ENCODE results near the gene C16orf78.

Gene C16orf78, protein sequence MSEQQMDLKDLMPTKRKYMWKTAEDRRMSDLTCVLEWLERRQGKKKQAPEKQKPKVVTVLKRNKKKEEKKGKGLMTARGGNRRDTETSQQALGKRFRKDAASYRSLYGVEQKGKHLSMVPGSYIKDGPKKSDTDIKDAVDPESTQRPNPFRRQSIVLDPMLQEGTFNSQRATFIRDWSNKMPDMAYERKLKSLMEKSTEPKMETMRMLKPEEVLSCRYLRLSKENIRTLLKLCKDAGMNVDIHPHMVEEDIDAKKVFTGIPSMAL

DNA sequence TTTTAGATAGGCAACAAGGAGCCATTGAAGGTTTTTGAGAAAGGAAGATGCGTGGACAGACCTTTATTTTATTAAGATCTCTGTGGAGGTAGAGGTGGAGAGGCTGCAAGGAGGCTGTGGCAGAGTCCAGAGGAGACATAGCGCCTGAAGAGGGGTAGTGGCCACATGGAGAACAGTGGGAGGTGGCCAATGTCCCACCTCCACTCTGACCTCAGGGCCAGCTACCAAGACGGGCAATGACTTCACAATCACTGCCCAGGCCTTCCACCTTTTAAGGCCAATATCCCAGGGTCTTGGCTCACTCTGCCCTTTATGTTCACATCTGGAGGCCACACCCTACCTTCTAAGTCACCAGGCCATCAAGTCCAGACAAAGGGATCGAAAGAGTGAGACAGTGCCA, at the start of gene C16orf78:
Gene C16orf78 (plus strand): TSS at position 301 of the 400 bp plus-strand sequence. CDS start 136 bp downstream, outside the sequence.
- no peak for DNase-seq

DNA sequence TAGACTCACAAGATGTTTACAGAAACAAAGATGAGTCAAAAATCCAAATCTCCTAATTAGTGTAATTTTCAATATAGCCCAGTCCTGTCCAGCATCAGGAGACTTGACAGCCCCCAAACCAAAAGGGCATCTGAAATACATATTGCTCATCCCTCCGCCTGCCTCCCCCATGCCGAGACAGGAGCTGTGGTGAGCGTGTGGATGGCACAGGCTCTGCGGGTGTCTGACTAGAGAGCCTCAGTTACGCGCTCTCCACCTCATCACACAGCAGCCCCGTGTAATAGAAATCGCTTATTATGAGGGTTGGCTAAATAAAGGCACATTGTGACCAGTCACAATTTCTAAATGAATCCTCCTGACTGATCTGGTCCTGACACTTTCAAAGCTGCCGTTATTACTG, 48.9 kb upstream of the C16orf78 start:
- no peak for DNase-seq

DNA sequence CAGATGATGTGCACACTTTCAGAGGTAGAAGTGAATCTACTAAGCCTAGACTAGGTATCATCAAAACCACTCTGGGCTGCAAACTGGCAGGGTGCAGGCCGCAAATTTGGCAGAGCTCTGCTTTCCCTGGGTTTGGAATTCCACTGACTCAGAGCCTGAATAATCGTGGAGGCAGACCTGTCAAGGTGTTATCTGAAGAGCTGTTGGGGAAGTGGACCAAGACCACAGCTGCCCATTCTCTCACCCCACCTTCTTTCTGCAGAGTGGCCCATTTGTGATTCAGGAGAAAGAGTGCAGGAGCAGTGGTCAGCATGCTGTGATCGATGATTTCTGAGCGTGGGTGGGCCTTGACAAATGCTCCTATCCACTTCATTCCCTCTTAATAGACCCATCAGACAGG, 46.1 kb upstream of the C16orf78 start:
- no peak for DNase-seq

DNA sequence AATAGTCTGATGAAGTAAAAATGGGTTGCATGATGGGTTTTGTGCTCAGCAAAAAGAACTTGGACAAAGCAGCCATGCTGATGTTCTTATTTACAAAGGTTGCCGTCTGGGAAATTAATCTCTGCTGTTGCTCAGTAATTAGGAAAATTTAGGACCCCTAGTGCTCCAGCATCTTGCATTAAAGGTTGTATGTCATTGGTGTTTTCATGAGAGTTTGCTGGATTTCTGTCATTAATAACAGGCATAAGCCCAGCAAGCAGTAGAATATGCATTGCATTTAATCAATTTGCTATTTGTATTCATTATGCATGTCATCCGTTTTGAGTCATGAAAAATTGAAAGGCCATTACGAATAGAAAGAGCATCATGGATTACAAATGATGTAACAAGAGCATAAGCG, 45.3 kb upstream of the C16orf78 start:
- no peak for DNase-seq

DNA sequence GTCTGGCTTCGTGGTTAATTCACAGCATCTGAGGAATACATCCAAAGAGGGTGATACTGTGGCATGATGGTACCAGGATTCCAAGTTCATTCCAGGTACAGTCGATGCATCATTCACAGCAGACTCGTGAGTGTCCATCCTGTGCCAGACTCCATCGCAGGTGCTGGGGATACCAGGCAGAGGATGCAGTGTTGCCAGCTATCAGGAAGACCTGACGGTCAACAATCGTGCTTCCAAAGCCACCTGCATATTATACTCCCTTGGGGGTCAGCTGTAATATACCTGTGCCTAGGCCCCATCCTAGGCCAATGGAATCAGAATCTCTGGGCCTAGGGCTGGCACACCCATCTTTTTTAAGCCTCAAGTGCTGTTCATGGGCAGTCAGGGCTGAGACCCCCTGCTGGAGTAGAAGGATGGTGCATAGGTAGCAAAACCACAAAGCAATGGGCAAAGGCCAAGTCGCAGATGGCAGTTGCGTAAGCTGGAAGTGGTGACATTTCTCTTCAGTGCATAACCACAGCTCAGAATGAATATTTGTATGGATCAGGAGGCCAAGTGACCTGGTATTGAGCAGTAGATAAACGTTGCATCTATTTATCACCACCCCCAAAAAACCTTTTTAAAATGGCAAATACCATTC, 42.9 kb upstream of the C16orf78 start:
- DNase-seq, result no peak

DNA sequence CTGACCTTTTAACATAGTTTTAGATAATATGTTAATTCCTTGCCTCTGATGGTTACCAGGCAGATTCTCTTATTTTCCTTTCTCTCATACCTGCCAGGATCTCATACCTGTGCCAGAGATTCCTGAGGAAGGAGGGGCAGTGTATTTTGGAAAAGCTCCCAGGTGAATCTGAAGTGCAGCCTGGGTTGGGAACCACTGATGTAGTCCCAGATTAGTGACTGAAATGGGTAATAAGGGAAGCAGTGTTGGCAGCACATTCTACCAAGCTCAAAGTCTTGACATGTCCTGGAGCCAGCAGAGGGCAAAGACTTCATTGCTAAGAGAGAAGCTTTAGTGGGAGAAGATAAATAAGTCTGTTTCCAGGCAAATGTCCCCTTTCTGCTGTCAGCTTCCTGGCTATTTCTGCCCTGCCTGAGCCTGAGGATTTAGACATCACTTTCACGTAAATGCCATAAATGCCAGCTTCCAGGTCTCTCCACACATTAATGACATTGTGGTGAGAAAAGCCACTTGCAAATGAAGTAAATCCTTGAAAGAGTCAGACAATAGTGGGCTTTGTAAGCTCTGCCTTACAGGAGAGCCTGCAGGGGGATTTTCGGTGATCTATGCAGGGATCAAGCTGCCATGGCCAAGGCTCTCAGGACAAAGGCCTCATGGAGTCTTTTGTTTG, 40.9 kb upstream of the C16orf78 start:
- DNase-seq, result no peak

DNA sequence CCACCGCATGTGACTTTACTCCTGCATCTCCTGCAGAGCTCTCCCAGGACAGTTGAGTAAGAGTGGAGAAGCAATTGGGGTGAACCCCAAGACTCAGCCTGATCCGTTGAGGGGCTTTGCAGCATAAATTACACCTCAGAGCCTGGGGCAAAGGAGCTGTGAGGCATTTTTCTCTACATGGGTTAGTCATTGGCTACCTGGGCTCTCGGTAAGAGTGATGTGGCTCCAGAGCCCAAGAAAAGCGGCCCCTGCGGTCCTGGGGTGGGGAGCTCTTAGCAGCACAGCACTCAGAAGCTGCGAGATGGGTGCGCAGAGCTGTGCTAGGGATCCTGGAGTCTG, 40.4 kb upstream of the C16orf78 start:
- DNase-seq, result no peak

DNA sequence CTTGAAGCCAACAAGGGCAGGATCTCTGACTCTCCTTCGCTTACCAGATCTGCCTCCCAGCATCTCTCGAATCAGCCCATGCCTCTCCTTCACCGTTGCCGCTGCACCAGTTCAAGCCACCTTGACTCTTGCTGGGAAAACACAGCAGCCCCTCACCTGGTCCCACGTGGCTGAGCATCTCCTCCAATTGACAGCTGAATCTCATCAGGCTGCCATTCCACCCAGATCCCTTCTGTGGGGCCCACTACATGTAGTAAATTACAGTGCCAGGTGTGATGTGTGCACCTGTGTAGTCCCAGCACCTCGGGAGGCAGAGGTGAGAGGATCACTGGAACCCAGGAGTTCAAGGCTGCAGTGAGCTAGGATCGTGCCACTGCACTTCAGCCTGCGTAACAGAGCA, 37.8 kb upstream of the C16orf78 start:
- no peak for DNase-seq

DNA sequence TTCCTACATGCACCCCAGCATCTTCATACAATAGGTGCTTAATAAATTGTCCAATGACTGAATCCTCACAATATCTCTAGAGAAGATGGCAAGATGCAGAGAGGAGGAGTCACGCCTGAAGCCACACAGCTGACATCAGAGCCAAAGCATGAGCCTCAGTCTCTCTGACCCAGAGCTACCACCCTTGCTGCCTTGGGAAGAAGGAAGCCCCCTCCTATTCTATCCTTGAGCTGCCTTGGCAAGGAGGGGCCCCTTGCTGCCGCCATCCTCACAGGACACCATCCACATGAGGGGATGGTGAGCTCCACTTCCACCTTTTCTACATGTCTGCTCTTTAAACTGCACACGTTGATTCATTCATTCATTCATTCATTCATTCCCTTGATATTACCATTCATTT, 37.0 kb upstream of the C16orf78 start:
- DNase-seq, result no peak

DNA sequence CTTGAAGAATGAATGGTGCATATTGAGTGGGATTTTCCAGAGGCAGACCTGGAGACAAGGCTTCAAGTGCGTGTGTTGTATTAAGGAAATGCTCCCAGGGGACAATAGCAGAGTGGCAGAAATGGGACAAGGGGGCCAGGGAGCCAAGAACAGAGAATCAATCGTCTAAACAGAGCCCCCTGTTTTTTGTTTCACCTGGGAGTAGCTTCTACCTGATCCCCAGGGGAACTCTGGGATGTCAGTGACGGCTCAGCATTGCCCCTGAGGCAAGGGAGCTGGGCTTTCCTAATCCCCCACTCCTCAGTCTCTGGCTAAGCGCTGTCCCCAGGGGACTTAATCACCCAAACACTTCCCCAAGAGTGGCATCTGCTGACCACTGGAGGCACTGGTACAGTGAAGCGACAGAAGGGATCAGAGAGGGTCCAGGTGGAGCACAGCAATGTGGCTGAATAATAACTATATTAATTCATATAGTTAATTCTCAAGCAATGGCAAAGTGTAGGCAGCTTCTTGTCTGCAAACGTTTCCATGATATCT, 35.7 kb upstream of the C16orf78 start:
- DNase-seq, result no peak

DNA sequence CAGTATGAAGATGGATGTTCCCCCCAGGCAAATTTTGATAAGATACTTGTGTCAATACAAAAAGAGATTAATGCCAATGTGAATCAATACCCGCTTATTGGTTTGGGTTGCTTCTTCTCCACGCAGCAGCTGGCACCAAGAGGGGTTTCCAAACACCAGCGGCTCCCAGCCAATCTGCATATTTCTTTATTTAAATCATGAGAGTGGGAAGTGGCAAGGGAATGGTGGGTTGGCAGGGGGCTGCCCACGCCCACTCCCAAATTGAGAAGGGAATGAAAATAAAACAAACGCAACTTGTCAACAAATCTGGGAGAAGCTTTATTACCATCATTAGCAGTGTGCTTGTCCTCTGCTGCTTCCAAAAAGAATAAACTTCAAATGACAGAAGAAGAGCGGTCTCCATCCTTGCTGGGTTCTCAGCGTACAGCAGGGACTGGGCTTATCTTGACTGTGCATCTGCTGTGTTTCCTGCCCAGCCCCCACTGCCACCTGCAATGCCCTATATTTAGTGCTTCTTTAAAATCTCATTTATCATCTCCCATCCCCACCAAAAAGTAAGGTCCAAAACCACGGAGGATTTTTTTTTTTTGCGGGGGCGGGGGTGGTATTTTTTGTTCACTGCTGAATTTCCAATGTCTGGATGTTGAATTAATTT, 34.9 kb upstream of the C16orf78 start:
- no peak for DNase-seq

DNA sequence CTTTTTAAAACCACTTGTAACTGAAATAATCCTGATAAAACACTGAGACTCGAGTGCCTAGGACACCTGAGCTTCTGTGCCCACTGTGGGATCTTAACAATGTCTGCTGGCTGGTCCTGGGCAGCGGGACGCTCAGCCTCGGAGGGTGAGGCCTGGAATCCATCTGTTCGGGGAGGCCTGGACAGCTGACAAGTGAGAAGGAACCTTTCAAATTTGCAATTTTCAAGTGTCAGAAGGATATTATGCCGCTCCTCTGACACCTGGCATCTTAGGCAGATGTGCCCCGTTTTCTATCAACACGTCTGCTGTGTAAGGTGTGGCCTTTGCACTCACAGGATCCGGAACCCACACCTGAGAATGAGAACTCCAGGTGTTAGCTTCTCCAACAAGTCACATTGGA, 33.1 kb upstream of the C16orf78 start:
- DNase-seq, result no peak

DNA sequence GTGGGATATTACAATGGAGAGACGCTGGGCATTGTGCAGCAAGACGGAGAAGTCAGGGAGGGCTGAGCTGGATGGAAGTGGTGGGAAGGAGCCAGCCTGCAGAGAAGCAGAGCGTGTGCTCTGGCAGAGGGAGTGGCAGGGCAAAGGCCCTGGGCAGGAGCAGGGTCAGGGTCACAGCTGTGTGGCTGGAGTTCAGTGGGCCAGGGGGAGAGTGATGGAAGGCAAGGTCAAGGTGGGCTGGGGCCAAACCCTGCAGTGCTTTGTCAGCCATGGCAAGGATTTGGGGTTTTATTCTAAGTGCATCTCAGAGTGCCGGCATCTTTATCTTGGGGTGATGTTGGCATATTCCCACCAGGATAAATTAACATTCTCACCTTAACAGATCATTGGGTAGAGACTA, 31.9 kb upstream of the C16orf78 start:
- no peak for DNase-seq

DNA sequence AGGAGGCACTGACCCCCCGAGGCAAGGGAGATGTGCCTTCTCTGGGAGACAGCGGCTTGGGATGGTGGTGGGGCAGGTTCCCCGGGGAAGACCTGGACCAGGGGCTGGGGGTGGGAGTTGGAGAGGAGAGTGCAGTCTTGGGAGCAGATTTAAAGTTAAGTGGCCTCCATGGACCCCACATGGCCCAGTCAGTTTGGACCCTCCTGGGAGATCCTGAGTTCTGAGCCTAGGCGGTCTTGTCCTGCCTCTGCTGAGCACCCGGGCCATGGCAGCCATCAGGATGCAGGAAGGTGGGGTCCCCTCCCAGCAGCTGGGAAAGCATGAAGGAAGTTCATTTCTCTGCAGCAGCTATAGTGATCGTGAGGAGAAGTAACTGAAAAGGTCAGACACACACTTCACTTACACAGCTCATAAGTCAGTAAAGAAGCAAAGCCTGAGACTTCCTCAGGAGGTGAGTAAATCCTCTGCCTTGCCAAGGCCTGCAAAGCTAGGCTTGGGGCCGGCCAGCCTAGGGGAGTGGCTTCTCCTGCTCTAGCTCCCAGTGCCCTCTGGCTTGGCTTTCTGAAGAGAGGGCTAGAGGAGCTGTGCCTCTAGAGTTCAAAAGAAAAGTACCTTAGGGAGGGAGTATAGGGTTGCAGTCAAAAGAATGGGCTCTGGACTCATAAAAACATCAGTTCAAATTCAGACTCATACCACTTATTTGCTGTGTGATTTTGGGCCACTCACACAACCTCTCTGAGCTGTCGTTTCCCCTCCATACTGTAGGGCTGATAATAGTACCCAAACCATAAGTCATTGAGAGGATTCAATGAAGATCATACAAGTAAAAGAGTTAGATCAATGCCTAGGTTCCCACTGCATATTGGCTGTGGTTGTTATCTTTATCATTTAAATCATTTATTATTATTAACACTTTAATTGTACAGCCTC, 31.0 kb upstream of the C16orf78 start:
- DNase-seq, result no peak

DNA sequence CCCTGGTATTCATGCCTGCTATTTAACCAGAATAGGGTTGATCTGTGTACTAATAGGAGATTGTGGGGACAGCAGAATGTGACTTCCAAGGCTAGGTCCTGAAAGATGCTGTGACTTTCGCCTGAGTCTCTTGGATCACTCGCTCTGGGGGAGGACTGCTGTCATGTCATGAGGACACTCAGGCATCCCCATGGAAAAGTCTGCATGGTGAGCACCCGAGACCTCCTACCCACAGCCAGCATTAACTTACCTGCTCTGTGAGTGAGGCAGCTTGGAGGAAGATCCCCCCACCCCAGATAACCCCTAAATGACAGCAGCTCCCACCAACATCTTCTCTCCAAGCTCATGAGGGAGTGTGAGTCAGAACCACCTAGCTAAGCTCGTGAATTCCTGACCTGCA, 30.3 kb upstream of the C16orf78 start:
- DNase-seq, result no peak

DNA sequence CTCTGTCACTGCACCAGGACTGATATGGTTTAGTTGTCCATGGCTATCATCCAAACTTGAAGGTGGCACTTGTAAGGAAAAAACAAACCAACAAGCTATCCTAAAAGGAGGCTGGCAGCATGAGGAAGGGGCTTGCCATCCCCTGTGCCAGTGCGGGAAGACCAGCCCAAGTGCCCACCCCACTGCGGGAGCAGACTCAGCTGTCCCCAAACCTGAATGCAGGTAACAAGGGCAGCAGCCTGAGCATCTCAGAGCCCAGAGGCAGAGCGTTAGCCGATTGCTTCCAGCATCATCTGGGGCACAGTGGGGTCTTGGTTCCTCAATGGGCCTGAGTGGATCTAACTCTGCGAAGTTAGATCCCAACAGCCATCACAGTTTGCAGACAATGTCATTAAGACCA, 29.2 kb upstream of the C16orf78 start:
- DNase-seq, result no peak

DNA sequence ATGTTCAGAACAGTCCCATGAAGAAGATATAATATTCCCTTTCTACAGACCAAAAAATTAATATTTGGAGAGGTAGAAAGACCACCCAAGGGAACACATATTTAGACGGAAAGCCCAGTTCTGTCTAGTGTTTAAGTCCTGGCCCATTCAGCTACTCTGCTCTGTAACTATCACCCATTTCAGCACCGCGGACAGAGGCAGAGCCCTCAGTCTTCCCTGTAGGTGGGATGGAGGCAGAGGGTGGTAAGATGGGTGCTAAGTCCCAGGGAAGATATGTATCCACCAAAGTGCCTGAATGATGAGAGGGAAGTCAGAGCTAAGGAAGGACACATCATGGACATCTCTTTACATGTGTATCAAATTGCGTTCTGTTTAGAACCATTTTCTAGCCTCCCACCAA, 27.8 kb upstream of the C16orf78 start:
- DNase-seq, result no peak

DNA sequence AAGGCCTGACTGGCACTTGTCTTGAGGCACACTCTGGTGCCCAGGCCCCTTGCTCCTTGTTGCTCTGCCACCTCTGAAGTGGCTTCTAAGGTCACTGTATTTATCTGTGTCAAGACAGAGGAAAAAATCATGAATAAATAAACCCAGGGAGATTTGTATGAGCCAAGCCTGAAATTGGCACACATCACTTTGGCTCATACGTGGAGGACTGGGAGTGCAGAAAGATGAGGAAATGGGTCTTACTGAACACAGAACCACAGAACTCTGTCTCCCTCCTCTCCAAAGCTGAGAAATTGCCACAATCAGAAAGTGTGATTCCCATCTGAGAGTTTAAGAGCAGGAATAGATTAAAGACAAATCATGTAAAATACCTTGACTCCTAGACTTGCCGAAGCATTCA, 27.1 kb upstream of the C16orf78 start:
- no peak for DNase-seq

DNA sequence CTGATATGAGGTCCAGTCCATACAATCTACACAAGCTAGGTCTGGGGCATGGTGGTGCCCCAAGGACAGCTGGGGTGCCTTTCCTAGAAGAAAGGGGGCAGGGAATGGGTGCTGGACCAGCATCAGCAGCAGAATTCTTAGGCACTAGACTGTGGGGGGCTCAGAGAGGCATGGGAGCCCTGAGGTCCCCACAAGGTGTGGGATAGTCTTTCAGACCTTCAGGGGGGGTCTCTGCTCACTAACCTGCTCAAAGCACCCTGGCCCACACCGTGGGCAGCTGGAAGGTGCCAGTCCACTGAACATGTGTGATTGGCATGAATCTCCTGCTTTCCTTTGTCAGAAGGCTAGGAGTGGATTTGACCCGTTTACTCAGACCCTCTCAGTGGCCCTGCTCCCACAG, 26.1 kb upstream of the C16orf78 start:
- DNase-seq, result no peak

DNA sequence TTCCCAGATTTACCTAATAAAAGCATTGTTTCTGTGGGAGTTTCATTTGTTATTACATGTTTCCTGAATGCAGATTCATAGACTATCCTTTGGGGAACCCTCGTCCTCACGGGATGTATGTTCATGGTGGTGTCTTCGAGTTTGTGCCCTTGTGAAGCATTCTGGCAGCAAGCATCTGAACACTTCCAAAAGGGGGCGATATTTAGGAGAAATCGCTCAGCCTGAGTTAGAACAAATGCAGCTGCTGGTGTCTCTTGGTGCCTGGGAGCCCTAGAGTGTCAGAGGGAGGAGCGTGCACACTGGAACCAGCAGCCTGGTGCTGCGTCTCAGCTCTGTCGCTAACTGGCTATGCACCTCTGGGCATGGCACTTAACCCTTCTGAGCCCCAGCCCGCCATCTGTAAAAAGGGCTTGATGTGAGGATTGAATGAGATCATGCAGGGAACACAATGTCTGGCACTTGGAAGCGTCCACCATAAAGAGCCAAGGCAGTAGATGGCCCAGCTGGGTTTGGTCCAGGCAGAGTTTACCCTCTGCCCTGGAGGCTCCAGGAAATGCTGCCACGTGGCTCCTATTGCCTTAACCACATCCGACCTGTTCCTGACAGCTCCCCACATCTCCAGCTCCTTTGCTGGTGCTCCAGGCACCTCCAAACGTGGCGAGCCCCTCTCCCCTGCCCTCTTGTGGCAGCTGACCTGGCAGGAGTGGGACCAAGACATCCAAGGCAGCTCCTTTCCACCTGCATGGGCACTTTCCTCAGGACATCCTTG, 25.0 kb upstream of the C16orf78 start:
- no peak for DNase-seq

DNA sequence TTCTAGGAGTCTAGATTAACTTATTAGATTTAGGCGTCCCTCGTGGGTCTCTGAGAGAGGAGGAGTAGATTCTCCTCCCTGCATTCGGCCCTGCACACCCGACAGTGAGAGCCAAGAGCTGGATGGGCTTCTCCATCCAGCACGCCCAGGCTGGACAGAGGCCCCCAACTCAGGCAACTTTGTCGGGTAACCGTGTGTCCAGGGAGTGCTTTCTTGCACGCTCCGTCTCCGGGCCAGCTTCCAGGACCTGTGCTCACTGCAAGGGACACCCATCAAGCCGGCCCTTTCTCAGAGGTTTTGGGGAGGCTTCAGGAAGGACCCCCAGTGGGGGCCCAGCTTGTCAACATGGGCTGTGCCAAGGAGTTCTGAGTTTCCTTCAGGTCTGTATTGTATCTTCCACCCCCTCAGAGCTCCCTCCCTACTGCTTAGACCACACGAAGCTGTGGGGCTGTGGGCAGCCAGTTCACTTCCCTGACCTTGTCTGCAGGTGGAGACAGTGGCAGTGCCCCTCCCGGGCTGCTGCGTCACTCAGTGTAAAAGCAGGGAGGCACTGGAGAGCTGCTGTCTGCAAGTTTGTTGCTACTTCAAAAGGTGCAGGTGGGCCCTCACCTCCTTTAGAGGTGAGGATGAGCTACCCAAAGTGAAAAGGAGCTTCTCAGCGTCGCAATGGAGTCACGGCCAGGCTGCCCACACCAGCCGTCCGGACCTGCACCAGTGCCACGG, 24.0 kb upstream of the C16orf78 start:
- DNase-seq, result no peak

All from EL (cell line).